ENCODE data around the gene DIAPH2.

DNA sequence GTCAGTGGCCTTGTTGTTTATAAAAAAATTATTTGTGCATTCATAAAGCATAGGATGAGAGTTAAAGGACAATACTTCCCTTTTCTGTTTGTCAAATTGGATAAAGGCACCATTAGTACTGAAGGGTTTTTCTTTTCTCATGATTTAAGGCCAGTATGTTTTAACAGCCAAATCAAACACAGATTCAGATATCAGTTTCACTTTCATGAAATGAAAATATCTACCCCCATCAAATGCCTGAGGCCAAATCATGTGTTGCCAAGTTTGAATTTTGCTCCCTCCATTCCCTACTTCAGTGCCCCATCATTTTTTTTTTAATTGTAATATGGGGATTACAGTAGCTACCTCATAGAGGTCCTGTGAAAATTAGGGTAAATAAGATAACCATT lies 944.9 kb downstream of the DIAPH2 start:
- TF ChIP-seq ESRRG (CRISPR knock-in tag; IDR thresholded peaks at IDR 0.05) (no peak), BACH2 (CRISPR knock-in tag; IDR thresholded peaks at IDR 0.05; ENCODE audit: borderline replicate concordance) (no peak), ZFP30 (CRISPR knock-in tag; IDR thresholded peaks at IDR 0.05) (no peak), ARNTL (CRISPR knock-in tag; IDR thresholded peaks at IDR 0.05; ENCODE audit: borderline replicate concordance, low read depth) (no peak), GLIS3 (CRISPR knock-in tag; IDR thresholded peaks at IDR 0.05) (no peak), ISL1 (CRISPR knock-in tag; IDR thresholded peaks at IDR 0.05) (no peak), ZNF565 (CRISPR knock-in tag; conservative IDR thresholded peaks at IDR 0.05; ENCODE audit: low read depth) (no peak), RARB (CRISPR knock-in tag; IDR thresholded peaks at IDR 0.05) (no peak), CSDC2 (CRISPR knock-in tag; IDR thresholded peaks at IDR 0.05) (no peak)
- TF ChIP-seq, protein P1, sequence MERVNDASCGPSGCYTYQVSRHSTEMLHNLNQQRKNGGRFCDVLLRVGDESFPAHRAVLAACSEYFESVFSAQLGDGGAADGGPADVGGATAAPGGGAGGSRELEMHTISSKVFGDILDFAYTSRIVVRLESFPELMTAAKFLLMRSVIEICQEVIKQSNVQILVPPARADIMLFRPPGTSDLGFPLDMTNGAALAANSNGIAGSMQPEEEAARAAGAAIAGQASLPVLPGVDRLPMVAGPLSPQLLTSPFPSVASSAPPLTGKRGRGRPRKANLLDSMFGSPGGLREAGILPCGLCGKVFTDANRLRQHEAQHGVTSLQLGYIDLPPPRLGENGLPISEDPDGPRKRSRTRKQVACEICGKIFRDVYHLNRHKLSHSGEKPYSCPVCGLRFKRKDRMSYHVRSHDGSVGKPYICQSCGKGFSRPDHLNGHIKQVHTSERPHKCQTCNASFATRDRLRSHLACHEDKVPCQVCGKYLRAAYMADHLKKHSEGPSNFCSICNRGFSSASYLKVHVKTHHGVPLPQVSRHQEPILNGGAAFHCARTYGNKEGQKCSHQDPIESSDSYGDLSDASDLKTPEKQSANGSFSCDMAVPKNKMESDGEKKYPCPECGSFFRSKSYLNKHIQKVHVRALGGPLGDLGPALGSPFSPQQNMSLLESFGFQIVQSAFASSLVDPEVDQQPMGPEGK (CRISPR knock-in tag; IDR thresholded peaks at IDR 0.05; ENCODE audit: borderline replicate concordance) = no peak
- TF ChIP-seq, protein P2, sequence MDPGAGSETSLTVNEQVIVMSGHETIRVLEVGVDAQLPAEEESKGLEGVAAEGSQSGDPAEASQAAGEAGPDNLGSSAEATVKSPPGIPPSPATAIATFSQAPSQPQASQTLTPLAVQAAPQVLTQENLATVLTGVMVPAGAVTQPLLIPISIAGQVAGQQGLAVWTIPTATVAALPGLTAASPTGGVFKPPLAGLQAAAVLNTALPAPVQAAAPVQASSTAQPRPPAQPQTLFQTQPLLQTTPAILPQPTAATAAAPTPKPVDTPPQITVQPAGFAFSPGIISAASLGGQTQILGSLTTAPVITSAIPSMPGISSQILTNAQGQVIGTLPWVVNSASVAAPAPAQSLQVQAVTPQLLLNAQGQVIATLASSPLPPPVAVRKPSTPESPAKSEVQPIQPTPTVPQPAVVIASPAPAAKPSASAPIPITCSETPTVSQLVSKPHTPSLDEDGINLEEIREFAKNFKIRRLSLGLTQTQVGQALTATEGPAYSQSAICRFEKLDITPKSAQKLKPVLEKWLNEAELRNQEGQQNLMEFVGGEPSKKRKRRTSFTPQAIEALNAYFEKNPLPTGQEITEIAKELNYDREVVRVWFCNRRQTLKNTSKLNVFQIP (CRISPR knock-in tag; IDR thresholded peaks at IDR 0.05; ENCODE audit: borderline replicate concordance, low read depth) = no peak
- TF ChIP-seq, protein P3, sequence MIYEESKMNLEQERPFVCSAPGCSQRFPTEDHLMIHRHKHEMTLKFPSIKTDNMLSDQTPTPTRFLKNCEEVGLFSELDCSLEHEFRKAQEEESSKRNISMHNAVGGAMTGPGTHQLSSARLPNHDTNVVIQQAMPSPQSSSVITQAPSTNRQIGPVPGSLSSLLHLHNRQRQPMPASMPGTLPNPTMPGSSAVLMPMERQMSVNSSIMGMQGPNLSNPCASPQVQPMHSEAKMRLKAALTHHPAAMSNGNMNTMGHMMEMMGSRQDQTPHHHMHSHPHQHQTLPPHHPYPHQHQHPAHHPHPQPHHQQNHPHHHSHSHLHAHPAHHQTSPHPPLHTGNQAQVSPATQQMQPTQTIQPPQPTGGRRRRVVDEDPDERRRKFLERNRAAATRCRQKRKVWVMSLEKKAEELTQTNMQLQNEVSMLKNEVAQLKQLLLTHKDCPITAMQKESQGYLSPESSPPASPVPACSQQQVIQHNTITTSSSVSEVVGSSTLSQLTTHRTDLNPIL (CRISPR knock-in tag; IDR thresholded peaks at IDR 0.05; ENCODE audit: low read depth) = no peak
